Hippocampal formation (tissue), 2 donors: ENCODE results near the gene CFAP46.
"Not testable (repeated sequence)": the region's sequence is repeated elsewhere in the genome, so short reads cannot be mapped to it uniquely, and the experiment has no call there.

Experiments
- DNase-seq, 2 donors: peaks; one replicate each; lab custom pipeline; 2025; lab: John Stamatoyannopoulos, UW

CFAP46 gene

DNA sequence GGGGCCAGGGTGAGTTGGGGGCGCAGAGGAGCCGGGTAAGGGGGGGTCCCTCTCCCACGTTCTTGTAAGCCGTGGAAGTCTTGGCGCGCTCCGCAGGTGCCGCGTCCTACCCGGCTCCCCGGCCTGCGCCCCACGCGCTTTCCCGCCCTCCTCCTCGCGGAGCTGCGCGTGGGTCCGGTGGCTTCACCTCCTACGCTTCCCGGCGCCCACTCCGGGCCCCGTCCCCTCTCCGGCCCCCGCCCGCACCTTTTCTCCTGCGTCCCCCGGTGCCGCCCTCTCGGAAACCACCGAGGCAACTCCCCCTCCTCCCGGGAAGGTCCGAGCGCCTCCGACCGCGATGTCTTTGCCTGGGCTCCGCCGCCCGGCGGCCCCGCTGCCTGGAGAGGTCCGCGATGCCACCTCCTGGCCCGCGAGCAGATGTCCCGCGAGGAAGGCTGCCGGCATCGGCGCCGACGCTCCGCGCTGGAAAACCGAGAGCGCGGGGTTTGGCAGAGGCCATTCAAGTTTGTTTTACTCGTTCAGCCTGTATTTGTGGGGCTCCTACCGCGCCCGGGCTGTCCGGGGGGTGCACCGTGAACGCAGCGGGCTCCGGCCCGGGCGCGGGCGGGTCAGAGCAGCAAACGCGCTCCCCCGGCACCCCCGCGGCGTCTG is 154.1 kb downstream of the CFAP46 start:
- no peak for DNase-seq

DNA sequence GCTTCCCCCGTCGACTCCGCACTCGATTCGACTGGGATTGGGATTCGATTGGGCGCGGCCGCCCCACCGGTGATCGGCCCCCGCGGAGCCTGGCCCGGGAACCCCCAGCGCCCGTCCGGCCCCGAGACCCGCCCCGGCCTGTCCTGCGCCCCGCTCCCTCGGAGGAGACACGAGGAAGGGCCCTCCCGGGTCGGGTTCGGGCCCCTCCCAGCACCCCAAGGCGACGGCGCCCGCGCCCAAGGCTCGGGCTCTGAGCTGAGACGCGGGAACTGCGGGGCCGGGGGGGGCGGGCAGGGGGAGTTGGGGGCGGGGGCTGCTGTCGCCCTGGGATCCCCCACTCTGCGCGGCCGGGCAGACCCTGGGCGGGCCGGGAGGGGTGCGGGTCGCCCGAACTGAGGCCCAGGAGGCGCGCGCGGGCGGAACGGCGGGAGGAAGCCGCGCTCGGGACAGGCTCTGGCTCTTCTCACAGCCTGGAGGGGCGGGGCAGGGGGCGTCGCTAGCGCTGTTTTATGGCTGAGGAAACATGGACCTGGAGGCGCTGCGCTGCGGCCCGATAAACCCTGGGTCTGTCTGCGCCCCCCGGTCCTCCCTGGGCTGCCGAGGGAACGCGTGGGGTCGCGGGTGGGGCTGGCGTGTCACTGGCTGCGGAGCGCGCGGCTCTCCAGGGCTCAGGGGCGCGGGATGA is 154.7 kb downstream of the CFAP46 start:
- DNase-seq: no peak

DNA sequence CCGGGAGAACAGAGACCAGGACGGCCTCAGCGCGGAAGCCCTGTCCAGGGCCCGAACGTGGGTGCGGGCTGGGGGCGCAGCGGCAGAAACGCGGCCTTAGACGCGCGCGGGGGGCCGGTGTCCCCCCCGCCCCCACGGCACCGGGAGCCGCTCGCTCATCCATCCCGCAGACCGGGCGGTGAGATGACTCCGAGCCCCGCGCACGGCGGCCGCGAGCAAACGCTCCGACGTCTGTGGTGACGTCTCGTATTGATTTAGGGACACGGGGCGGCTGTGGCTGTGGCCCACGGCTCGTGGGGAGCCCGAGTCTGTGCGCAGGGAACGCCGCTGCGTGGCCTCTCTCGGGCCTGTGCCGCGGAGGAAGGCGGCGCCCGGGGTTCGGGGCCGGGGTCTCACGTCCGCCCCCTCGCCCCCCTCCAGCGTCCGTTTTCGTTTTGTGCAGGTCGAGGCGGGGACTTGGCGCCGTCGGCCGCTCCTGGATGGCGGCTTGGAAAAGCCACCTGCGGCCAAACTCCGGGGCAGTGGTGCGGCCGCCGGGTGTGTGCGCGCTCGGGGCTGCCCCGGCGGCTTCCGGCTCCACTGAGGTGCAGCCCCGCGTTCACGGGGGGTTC is 155.4 kb downstream of the CFAP46 start:
- no peak for DNase-seq

DNA sequence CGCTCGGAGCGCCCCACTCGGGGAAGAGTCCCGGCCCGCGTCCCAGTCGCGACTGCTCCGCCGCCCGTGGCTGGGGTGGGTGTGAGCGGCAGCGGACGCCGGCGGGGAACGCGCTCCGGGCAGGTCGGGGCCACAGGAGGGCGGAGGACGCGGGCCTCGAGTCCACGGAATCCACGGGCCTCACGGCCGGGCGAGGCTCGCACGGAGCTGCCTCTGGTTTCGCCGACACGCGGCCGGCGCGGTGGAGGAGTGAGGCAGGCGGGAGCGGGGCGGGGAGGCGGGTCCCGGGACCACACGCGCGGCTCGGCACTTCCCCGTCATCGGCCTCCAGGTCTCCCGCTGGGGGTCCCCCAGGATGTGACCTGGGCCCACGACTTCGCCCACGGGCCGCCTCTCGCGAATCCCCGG is 155.9 kb downstream of the CFAP46 start:
- DNase-seq: no peak

DNA sequence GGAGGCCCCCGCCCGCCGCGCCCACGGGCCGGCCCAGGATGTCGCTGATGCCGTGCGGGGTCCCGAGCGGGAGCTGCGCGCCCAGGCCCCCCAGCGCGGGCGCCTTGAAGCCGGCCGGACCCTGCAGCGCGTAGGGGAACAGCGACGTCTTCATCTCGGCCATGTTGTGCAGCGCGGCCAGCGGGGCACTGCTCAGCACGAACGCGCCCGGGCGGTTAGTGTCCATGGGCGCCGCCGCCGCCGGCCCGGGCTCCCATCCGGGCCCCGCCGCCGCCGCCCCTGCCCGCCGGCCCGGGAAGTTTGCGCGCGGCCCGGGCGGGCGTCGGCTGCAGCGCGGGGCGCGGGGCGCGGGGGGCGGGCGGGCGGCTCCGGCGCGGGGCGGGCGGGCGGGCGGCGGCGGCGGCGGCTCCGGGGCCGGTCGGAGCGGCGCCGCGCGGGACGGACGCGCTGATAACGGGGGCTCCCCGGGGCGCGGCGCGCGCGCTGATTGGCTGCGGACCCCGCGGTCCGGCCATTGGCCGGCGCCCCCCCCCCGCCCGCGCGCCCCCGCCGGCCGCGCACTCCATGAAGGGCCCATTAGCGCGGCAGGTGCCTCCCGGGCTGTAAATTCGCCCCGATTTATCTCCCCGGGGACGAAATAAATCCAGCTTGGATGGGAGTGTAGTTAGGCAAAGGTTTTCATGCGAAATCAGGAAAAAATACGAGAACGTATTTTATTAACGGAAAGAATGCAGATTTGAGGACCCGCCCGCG is 156.5 kb downstream of the CFAP46 start, which contains the start of gene NKX6-2:
NKX6-2 (minus strand) TSS at position 425 of the 753 bp plus-strand sequence; CDS start at position 226, 199 bp downstream.
- DNase-seq: peak in 1 of 2 donors; percentile 54

DNA sequence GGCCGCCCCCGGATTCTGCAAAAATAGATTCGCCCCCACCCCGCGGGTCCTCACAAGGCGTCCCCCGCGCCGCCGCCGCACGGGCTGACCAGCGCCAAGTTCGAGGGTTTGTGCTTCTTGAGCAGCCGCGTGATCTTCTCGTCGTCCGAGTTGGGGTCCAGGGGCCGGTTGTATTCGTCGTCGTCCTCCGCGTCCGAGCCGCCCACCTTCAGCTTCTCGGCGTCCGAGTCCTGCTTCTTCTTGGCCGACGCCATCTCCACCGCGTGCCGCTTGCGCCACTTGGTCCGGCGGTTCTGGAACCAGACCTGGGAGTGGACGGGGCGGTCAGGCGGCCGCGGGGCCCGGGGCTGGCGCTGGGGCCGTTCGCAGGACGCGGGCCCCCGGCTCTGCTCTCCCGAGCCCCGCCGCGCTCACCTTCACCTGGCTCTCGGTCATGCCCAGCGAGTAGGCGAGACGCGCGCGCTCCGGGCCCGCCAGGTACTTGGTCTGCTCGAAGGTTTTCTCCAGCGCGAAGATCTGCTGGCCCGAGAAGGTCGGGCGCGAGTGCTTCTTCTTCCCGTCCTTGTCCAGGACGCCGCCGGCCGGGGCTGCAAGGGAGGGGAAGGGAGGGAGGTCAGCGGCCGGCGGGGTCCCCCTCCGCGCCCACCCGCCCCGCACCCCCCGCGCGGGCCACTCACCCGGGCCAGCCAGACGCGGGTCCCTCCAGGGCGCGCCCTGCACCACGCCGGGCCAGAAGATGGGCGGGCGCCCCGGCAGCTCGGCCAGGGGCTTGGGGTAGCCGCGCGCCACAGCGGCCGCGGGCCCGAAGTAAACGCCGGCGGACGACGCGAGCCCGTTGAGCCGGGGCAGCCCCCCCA is 157.3 kb downstream of the CFAP46 start:
- no peak for DNase-seq

DNA sequence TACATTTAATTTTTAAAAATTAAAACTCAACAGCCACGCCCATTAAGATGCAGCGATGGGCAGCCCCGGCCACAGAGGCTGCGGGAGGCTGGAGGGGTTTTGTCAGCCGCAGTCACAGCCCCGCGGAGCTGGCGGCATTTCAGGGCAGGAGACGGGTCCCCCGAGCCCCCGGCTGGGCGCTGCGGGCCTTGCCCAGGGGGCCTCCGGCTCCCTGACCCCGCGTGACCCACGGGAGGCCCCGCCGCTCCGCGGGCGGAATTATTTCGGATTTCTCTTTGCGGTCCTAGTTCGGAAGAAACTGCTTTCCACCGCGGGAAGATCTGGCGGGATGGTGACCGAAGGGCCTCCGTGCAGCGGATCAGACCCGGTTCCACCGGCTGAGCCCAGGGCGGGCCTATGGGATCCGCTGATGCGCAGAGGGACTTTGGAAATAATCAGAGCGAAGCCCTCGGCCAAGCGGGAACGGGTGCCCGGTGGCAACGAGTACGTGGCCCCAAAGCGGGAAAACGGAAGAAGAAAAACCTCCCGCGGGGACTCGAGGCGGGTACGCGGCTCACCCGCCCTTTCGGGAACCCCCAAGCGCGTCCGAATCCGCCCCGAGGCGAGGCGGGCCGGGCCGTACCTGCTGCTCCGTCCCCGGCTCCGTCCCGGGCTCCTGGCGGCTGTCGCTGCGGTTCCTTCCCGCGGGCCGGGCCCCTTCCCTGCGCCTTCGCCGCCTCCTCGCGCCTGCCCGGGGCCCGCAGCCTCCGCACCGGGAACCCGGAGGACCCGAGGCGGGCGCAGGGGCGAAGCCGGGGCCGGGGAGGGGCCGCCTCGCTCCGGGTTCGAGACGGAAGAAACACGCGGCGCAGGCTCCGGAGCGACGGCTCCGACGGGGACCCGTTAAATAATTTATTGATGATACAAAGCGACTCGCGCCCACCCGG is 158.2 kb downstream of the CFAP46 start:
- DNase-seq: no peak

DNA sequence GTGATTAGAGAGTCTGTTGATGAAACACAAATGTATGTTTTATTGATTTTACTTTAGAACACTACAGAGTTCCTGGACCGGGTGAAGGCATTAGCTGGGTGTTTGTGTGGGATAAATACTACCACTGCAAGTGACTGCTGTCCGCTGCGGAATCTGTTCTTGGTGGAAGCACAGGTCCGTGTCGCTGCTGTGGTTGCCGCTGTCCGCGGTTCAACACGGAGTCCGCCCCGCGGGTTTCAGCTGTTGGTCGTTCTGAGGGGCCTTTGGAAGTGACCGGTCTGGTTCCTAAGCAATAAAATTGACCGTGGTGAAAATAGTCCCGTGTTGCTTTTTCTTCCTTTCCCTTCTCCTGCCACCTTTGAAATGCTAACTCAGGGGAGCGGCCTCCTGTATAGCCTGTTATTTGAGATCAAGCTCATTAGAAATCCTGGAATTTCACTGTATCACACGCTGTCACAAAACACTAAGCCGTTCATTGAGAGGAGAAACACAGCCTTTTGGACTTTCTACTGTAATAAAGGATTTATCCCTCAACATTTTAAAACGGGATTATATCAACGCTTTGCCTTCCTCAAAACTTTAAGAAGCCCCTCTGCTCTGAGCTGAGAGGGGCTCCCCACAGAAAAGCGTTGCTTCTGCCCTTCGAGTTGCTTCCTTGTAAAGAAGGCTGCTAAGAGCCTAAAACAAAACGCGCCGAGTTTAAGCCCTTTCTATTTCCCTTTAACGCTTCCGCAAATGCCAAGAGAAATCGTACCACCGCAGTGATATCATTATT is 159.0 kb downstream of the CFAP46 start:
- no peak for DNase-seq

DNA sequence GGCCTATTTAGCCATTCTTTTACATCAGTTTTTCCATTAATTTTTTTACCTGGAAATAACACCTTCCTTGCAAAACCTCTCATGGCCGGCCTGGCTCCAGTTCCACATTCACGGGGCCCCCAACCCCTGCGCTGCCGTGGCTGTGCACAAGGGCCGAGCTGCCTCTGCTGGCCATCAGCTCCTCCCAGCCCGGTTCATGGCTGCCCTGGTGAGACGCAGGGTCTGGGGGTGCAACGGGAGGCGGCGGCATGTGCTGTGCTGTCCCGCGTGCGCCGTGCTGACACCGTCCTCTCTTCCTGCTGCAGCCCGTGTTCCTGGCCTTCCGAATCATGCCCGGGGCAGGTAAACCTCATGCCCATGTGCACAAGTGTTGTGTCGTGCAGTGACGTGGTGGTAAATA is 160.8 kb downstream of the CFAP46 start:
- no peak for DNase-seq

DNA sequence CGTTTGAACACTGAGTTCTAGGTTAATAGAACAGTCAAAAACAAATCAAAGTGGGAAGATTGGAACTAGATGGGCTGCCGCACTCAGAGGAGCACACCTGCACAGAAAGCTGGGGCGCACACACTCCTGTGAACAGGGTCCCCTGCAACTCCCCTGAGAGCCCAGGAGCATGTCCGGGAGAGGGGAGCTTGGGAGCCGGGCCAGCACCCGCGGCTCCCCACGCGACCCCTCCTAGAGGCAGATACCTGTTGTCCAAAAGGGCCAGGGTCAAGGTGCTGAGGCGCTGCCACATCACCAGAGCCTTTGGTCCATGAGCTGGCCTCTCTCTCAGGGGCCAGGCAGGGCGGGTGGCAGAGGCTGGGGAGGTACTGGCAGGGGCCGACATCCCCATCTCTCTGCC is 162.0 kb downstream of the CFAP46 start:
- DNase-seq: no peak

DNA sequence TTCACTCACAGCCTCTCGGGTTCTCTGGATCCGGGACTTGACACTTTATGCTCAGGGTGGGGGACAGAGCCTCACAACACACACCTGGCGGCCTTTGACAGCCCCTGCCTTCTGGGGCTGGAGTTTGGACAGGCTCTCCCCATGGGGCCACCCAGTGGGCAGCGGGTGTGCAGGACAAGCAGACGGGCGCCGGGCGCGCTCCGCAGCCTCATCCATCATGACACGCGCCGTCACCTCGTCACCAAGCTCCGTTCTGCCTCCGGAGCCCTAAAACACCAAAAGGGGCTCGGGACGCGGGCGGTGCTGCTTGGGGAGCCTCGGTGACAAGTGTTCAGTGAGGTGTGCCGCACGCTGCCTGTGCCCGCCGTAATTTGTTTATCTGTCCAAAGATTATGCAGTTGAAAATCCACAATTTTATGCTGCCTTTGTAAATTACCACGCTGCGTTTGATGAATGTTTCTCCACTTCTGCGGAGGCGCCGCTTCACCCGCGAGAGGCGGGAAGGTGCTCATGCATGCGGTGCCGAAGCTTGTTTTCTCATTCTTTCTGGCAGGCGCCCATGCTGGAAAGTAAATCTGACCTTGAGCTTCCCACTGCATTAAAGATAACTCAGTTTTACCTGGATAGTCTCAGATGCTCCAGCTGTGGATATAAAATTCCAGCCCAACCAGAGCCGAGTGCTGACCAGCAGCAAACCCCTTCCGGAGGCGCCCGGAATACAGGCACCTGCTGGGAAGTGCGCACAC is 162.6 kb downstream of the CFAP46 start:
- DNase-seq: no peak

DNA sequence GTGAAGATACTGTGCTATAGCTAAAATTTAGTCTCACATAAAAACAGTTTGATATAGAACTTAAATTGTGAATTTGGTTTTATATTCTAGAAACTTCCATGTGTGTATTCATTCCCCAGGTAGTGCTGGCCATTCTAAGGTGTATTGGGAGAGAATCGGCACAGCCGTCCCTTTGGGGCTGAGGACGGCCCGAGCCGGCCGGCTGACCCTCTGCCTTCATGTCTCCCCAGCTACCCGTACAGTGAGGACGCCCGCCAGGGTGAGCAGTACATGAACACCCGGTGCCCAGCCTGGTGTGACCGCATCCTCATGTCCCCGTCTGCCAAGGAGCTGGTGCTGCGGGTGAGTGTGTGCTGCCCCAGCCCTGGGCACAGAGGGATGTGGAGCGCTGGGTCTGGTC is 164.9 kb downstream of the CFAP46 start:
- no peak for DNase-seq

DNA sequence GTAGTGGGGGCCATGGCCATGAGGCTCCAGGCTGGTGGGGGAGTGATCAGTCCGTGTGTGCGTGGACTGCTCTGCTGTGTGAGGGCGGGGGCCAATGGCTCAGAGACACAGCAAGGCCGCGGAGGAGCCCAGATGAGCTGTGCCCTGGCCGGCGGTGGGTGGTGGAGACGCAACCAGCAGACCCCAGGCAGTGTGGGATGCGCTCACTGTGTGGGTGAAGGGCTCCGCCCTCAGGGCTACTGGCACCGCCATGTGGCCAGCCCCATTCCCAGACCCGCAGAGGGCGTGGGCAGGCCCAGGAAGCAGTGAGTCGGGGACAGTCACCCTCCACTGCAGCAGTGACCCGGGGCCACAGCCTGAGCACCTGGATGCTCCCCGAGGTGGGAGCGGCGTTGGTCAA is 165.5 kb downstream of the CFAP46 start:
- DNase-seq: no peak

DNA sequence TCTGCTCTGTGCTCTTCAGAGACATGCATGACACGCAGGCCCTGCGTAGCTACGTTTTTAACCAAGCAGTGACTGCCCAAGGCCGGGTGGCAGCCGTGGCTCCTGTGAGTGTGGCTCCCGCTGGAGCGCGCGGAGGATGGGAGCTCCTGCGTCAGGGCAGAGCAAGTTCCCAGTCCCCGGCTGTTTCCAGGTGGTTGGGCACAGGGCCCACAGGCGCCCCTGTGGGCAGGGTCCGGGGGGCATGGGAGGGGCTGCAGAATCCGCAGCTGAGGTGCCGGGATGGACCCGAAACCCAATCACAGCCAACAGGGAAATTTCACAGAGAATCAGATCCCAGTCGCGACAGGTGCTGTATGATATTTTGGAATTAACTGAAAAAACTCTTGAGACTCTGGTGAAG is 166.2 kb downstream of the CFAP46 start:
- no peak for DNase-seq

DNA sequence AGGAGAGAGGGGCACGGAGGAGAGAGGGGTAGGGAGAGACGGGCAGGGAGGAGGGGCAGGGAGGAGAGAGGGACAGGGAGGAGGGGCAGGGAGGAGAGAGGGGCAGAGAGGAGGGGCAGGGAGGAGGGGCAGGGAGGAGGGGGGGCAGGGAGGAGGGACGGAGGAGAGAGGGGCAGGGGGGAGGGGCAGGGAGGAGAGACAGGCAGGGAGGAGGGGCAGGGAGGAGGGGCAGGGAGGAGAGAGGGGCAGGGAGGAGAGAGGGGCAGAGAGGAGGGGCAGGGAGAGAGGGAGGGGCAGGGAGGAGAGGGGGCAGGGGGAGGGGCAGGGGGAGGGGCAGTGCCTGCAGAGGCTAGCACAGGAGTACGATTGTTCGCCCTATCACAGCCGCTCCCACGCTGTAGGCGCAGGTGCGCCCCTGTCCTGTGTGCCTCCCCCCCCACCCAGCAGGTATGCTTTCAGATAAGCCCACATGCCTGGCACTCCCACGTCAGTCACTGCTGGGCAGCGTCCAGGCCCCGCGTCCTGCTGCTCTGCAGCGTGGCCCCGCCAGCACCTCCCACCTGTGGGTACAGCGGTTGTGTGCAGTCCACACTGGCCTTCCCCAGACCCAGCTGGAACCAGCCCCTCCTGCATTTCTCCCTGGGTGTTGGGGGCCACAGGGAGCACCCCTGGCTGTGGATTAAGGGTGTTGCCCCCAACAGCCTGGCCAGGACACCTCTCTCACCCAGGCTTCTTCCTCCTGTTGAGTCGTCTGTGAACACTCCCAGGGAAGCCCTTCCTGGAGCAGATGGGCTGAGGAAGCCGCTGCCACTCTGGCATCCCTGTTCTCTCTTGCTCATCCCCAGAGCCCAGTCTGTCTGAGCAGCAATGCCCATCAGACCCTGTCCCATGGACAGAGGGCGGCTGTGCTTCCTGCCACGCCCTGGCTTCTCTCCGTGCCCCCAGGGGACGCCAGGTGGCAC is 167.2 kb downstream of the CFAP46 start:
- DNase-seq: peak; percentile 90 to 97

DNA sequence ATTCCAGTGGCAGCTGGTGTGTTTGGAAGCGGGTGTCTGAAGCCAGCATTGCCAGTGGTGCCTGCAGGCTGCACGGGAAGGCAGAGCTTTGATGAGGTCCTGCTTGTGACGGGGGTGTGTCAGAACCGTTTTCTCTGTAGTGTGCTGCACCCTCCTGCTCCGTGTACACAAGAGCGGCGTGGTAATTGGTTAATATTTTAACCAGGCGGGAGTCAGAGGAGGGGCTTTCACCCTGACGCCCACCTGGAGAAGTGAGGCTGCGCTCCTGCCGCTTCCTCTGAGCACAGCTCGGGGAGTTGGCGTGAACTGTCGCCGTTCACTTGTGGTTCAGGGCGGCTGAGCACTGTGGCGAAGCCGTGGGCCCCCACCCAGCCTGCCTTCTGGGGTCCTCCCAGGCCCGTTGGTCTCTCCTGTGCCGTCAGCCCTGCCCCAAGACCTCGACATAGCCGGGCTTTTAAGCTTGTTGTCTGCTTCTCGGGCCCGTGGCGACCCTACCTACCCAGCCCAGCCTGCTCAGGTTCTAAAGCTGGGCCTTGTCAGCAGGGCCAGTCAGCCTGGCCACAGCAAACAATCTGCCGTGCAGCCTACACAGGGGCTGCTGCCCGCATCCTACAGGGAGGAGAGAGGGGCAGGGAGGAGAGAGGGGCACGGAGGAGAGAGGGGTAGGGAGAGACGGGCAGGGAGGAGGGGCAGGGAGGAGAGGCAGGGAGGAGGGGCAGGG is 168.0 kb downstream of the CFAP46 start:
- no peak for DNase-seq

DNA sequence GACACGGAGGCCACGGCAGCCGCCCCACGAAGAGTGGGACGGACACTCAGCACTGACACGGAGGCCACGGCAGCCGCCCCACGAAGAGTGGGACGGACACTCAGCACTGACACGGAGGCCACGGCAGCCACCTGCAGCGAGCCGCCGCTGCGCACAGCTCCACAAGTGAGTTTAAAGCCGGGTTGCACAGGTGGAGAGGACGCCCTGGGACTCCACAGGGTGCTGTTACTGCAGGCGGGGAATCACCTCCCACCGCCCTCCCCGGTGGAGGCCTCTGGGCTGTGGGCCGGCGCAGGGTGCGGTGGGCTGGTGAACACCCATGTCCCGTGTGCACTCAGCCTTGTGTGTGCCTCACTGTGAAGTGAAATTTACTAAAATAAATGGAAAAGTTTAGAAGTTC is 169.6 kb downstream of the CFAP46 start:
- not testable (repeated sequence) for DNase-seq
